Measurements from ENCODE around the gene PLXDC2.

DNA sequence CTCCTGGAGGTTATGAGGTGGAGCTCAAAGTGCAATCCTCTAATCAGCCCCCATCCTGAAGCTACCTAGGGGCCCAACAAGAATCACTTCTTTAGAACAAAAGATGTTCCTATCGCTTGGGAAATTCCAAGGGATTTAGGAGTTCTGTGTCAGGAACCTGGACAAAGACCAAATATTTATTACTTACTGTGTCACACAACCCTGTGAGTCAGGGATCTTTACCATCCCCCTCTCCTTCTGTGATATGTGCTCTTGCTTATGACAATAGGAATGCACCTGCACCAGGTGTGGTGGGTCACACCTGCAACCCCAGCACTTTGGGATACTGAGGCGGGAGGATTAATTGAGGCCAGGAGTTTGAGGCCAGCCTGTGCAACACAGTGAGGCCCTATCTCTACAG, 485.8 kb downstream of the PLXDC2 start:
- TF ChIP-seq RCOR1 (IDR thresholded peaks at IDR 0.05; ENCODE audit: low read depth, low read length), result no peak
- no peak for TF ChIP-seq RAD21 (conservative IDR thresholded peaks at IDR 0.05 in 1 of 2, IDR thresholded peaks at IDR 0.05 in 1 of 2)
- no peak for TF ChIP-seq EP300 (IDR thresholded peaks at IDR 0.05)
- TF ChIP-seq, protein P1, sequence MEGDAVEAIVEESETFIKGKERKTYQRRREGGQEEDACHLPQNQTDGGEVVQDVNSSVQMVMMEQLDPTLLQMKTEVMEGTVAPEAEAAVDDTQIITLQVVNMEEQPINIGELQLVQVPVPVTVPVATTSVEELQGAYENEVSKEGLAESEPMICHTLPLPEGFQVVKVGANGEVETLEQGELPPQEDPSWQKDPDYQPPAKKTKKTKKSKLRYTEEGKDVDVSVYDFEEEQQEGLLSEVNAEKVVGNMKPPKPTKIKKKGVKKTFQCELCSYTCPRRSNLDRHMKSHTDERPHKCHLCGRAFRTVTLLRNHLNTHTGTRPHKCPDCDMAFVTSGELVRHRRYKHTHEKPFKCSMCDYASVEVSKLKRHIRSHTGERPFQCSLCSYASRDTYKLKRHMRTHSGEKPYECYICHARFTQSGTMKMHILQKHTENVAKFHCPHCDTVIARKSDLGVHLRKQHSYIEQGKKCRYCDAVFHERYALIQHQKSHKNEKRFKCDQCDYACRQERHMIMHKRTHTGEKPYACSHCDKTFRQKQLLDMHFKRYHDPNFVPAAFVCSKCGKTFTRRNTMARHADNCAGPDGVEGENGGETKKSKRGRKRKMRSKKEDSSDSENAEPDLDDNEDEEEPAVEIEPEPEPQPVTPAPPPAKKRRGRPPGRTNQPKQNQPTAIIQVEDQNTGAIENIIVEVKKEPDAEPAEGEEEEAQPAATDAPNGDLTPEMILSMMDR (IDR thresholded peaks at IDR 0.05), result no peak
- no peak for TF ChIP-seq POLR2AphosphoS2 (conservative IDR thresholded peaks at IDR 0.05; ENCODE audit: low read length)
- TF ChIP-seq, protein P2, sequence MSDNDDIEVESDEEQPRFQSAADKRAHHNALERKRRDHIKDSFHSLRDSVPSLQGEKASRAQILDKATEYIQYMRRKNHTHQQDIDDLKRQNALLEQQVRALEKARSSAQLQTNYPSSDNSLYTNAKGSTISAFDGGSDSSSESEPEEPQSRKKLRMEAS (IDR thresholded peaks at IDR 0.05), result no peak
- TF ChIP-seq POLR2A (IDR thresholded peaks at IDR 0.05; ENCODE audit: low read length), result no peak
- no peak for TF ChIP-seq BHLHE40 (IDR thresholded peaks at IDR 0.05; ENCODE audit: low read depth, low read length)
- TF ChIP-seq GATA3 (IDR thresholded peaks at IDR 0.05; ENCODE audit: borderline replicate concordance), result no peak
- no peak for TF ChIP-seq ESRRA (IDR thresholded peaks at IDR 0.05; ENCODE audit: borderline replicate concordance, low read length)
- TF ChIP-seq RARB (CRISPR knock-in tag; IDR thresholded peaks at IDR 0.05), result no peak
- no peak for TF ChIP-seq ZFP36 (IDR thresholded peaks at IDR 0.05; ENCODE audit: borderline replicate concordance, partially characterized antibody)
- TF ChIP-seq, protein P3, sequence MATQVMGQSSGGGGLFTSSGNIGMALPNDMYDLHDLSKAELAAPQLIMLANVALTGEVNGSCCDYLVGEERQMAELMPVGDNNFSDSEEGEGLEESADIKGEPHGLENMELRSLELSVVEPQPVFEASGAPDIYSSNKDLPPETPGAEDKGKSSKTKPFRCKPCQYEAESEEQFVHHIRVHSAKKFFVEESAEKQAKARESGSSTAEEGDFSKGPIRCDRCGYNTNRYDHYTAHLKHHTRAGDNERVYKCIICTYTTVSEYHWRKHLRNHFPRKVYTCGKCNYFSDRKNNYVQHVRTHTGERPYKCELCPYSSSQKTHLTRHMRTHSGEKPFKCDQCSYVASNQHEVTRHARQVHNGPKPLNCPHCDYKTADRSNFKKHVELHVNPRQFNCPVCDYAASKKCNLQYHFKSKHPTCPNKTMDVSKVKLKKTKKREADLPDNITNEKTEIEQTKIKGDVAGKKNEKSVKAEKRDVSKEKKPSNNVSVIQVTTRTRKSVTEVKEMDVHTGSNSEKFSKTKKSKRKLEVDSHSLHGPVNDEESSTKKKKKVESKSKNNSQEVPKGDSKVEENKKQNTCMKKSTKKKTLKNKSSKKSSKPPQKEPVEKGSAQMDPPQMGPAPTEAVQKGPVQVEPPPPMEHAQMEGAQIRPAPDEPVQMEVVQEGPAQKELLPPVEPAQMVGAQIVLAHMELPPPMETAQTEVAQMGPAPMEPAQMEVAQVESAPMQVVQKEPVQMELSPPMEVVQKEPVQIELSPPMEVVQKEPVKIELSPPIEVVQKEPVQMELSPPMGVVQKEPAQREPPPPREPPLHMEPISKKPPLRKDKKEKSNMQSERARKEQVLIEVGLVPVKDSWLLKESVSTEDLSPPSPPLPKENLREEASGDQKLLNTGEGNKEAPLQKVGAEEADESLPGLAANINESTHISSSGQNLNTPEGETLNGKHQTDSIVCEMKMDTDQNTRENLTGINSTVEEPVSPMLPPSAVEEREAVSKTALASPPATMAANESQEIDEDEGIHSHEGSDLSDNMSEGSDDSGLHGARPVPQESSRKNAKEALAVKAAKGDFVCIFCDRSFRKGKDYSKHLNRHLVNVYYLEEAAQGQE (IDR thresholded peaks at IDR 0.05), result no peak

Data from A549 (cell line).